Liver (tissue), 3 donors: ENCODE results near the gene THRB.

Experiments used
- NR2F2 ChIP-seq: IDR thresholded peaks from 2 replicates; pipeline ENCODE4 v1.6.1; 2016; ENCODE audit warnings: antibody characterized with exemption
- SP1 ChIP-seq: IDR thresholded peaks from 2 replicates; pipeline ENCODE4 v1.6.1; 2018; ENCODE audit warnings: antibody characterized with exemption, mild to moderate bottlenecking
- YY1 ChIP-seq: IDR thresholded peaks from 2 replicates; pipeline ENCODE4 v1.6.1; 2016; ENCODE audit warnings: antibody characterized with exemption, mild to moderate bottlenecking
- TF ChIP-seq, protein P1 (sequence below): fragments of 150-350 bp; IDR thresholded peaks from 2 replicates; pipeline ENCODE4 v1.5.1; 2017; ENCODE audit warnings: improper control_type of control experiment, low read depth, low read length; ENCODE audit not compliant: missing input control
- TF ChIP-seq, protein P2 (sequence below): IDR thresholded peaks from 2 replicates; pipeline ENCODE4 v1.6.1; 2016; ENCODE audit warnings: antibody characterized with exemption
- donor health status: healthy.
- donor health status: healthy.

DNA sequence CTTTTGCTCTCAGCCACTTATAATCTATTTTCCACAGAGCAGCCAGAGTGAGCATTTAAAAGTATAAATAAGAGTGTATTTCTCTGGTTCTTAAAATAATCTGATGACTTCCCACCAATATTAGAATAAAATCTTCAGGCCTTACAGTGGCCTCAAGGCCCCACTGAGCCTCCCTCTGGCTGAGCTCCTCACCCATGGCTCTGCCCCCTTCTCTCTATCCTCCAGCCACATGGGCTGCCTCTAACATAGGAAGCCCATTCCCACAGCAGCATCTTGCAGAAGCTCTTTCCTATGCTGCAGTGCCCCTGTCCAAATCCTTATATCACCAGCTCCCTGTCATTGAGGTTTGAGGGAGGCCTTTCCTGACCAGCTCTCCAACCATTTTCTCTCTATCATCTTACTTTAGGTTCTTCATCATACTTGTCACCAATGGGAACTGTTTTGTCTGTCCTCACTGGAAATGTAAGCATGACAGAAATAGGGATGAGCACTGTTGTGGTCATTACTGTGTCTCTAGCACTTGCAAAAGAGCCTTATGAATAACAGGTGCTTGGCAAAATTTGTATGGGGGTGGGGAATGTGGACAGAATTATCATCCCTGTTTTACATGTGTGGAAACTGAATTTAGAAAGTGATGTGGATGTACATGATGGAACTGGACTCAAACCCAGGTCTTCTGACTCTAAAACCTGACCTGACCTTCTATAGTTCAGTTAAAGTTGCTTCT is 299.0 kb downstream of the THRB start:
- TF ChIP-seq, protein P1, sequence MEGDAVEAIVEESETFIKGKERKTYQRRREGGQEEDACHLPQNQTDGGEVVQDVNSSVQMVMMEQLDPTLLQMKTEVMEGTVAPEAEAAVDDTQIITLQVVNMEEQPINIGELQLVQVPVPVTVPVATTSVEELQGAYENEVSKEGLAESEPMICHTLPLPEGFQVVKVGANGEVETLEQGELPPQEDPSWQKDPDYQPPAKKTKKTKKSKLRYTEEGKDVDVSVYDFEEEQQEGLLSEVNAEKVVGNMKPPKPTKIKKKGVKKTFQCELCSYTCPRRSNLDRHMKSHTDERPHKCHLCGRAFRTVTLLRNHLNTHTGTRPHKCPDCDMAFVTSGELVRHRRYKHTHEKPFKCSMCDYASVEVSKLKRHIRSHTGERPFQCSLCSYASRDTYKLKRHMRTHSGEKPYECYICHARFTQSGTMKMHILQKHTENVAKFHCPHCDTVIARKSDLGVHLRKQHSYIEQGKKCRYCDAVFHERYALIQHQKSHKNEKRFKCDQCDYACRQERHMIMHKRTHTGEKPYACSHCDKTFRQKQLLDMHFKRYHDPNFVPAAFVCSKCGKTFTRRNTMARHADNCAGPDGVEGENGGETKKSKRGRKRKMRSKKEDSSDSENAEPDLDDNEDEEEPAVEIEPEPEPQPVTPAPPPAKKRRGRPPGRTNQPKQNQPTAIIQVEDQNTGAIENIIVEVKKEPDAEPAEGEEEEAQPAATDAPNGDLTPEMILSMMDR: no peak
- TF ChIP-seq YY1 (no peak), SP1 (no peak), NR2F2 (no peak)
- TF ChIP-seq, protein P2, sequence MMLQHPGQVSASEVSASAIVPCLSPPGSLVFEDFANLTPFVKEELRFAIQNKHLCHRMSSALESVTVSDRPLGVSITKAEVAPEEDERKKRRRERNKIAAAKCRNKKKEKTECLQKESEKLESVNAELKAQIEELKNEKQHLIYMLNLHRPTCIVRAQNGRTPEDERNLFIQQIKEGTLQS: no peak
